ENCODE measurements around the gene TSSK6. TPM values are rescaled to one million over a fixed set of nuclear protein-coding genes. Genes with fewer than 3 reads are reported as not detected.

The TSSK6 gene
- total RNA-seq, 1 donor from 2014 or later, result 3.2 TPM

GRCh38 chr19:19487077-19487949 is 28.0 kb downstream of the TSSK6 start:
- no peak for DNase-seq (ENCODE audit: low read depth)
- Histone ChIP-seq H3K27me3 (ENCODE audit: control insufficient read depth, insufficient read depth, low read length) (no peaks in the 10 kb centered on the region), H3K36me3 (ENCODE audit: control insufficient read depth, insufficient read depth, low read length) (peaks cover 21% of the 10 kb centered on the region), H3K4me3 (ENCODE audit: low read depth, low read length) (no peak overlapping the region)
- no peak for FAIRE-seq
- TF ChIP-seq CTCF (IDR thresholded peaks at IDR 0.05; ENCODE audit: insufficient read depth, low read length, severe bottlenecking), result no peak

DNA sequence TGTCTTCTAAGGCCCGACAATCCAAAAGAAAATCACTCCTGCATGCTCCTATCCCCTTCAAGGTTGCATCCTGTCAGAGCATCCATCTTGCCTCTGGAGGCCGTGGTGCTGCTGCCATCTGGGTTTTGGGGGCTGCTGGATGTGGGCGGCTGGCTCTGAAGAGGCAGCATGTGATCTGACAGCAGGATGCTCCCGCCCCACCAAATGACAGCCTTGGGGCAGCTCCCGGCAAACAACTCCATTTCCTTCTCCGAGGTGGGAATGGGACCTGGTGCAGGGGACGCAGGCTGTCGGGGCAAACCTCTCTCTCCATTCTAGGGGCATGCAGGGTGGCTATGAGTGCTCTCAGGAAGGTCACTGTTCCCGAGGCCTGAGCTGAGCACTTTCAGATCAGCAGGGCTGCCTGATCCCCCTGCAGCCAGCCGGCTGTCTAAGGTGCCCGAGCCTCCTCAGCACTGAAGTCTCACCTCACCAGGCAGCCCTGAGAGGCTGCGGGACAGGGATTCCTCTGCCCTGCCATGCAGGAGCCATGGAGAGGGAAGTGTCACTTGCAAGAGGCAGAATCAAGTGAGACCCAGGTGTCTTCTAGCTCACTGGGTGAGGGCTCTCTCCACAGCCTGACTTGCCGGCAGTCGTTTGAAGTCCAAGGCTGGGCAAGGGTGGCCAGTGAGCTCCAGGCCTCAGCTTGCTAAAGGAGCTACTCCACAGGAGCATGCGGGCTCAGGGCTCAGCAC is 28.8 kb downstream of the TSSK6 start:
- TF ChIP-seq CTCF (IDR thresholded peaks at IDR 0.05; ENCODE audit: insufficient read depth, low read length, severe bottlenecking), result no peak
- no peak overlapping the region for H3K4me3 ChIP-seq (ENCODE audit: low read depth, low read length)
- no peak for DNase-seq (ENCODE audit: low read depth)
- FAIRE-seq, result no peak
- no peaks in the 10 kb centered on the region for H3K27me3 ChIP-seq (ENCODE audit: control insufficient read depth, insufficient read depth, low read length)
- peaks cover 15% of the 10 kb centered on the region for H3K36me3 ChIP-seq (ENCODE audit: control insufficient read depth, insufficient read depth, low read length)

GRCh38 chr19:19485998-19486290 is 29.4 kb downstream of the TSSK6 start:
- DNase-seq (ENCODE audit: low read depth) (no peak), FAIRE-seq (no peak)
- no peak for TF ChIP-seq CTCF (IDR thresholded peaks at IDR 0.05; ENCODE audit: insufficient read depth, low read length, severe bottlenecking)
- Histone ChIP-seq H3K36me3 (ENCODE audit: control insufficient read depth, insufficient read depth, low read length) (peaks cover 12% of the 10 kb centered on the region), H3K27me3 (ENCODE audit: control insufficient read depth, insufficient read depth, low read length) (no peaks in the 10 kb centered on the region), H3K4me3 (ENCODE audit: low read depth, low read length) (no peak overlapping the region)

DNA sequence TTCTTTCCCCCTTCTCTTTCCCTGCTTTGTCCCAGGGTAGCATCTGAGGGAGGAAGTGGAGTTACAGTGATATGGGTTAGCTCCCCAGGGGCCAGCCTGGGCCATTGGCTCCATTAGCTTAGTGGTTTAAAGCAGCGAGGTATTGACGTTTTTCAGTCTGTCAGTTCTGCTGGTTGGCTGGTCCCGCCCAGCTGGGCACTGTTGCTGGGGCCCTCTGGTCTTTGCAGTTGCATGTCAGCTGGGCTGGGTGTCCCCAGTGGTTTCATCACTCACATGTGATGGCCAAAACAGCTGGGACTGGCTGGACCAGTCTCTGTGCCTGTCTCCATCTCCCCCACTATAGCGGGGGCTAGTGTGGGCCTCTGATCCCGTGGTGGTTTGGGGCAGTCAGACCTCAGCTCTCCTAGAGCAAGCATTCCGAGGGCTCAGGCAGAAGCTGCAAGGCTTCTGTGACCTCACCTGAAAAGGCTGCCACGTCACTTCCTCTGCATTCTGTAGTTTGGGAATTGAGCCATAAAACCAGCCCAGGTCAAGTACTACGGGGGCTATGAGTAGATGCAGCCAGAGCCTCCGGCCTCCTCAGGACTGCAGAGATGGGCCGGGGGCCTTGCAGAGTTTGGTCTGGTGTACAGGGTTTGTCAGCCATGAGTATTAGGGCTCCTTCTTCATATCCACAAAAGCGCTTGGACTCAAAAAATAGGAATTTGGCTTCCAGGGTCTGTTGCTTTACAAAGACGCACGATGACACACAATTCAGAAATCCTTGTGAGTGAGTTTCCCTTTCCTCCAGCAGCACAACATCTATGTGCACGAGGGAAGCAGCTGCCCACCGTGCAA is 30.0 kb downstream of the TSSK6 start:
- TF ChIP-seq CTCF (IDR thresholded peaks at IDR 0.05; ENCODE audit: insufficient read depth, low read length, severe bottlenecking), result no peak
- DNase-seq (ENCODE audit: low read depth) (no peak), FAIRE-seq (no peak)
- Histone ChIP-seq H3K36me3 (ENCODE audit: control insufficient read depth, insufficient read depth, low read length) (peaks cover 15% of the 10 kb centered on the region), H3K4me3 (ENCODE audit: low read depth, low read length) (no peak overlapping the region), H3K27me3 (ENCODE audit: control insufficient read depth, insufficient read depth, low read length) (no peaks in the 10 kb centered on the region)

GRCh38 chr19:19482809-19483596 is 32.3 kb downstream of the TSSK6 start:
- peaks cover 18% of the 10 kb centered on the region for H3K36me3 ChIP-seq (ENCODE audit: control insufficient read depth, insufficient read depth, low read length)
- H3K27me3 ChIP-seq (ENCODE audit: control insufficient read depth, insufficient read depth, low read length), result no peaks in the 10 kb centered on the region
- DNase-seq (ENCODE audit: low read depth) (no peak), FAIRE-seq (no peak)
- TF ChIP-seq CTCF (IDR thresholded peaks at IDR 0.05; ENCODE audit: insufficient read depth, low read length, severe bottlenecking), result no peak
- no peak overlapping the region for H3K4me3 ChIP-seq (ENCODE audit: low read depth, low read length)

All from bronchial epithelial cell (primary cell).